GM18526 (cell line): ENCODE results near the gene B4GALT6.

Experiments
- POLR2A ChIP-seq: IDR thresholded peaks from 3 replicates; pipeline ENCODE4 v1.6.1; 2011; ENCODE audit not compliant: insufficient read length; ENCODE audit errors: extremely low read depth

B4GALT6 gene

GRCh38 chr18:31656754-31657153, 27.6 kb downstream of the B4GALT6 start:
- no peak for TF ChIP-seq POLR2A

- TF ChIP-seq POLR2A, result no peak
Measured at GRCh38 chr18:31655354-31655753, 29.0 kb downstream of the B4GALT6 start.

DNA sequence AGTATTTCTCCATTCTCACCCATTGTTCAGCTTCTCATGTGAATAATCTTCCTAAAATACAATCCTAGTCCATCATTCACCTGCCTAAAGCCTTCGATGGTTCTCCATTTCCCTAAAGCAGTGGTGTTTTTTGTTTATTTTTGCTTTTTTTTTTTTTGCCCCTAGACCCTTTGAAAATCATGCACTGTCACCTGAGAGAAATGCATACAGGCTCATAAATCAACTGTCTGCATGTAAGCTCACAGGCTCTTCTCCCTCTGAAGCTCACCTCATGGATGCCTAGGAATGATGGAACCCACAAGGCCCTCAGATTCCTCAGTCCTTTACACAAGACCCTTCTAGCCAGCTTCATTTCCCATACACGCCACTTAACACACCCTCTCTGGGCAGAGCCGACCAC, 31.5 kb downstream of the B4GALT6 start:
- no peak for TF ChIP-seq POLR2A

GRCh38 chr18:31652357-31652756, 32.0 kb downstream of the B4GALT6 start:
- TF ChIP-seq POLR2A, result no peak

DNA sequence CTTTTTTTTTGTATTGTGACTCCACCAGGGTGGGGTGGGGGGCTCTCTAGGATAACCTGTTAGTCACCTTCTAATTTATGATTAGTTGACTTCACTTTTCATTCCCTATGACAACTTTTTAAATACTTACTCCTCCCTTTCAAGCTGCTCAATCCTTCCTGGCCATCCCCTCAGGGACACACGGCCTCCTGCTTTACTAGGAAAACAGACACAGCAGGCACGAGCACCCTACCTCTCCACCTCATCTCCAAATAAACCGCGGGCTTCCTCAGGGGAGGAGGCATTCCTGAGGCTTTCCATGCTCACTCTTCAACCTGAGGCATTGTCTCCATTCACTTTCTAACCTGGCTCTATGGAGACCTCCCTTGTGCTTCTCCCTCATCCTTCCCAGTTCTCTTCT, 33.0 kb downstream of the B4GALT6 start:
- TF ChIP-seq POLR2A, result no peak

DNA sequence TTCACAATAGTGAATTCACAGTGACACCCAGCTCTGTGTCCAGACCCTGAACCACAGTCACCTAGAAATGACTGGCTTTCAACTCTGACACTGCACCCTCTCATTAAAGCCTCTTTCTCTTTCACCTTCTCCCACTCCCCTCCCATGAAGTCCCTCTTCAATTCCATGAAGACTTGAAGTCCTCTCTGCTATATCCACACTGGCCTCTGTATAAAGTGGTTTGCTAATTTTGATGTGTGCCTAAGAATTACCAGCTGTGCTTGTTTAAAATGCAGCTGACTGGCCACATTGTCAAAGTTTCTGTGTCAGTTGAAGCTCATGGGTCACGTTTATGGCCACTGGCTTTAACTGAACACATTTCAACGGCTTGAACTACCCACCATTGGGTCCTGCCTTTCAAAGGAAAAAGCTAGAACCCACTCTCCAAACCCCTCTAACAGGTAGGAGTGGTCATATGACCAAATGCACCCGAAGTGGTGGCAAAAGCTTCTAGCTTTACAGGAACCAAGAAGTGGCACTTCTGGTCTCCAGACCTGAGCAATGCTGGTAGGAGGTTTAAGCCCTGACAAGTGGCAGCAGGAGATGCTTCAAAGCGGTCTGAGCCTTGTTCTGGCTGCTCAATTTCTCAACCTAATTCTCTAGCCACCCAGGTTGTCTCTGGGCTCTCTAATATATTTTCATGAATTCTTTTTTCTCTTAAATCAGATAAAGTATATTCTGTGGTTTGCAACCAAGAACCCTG, 34.2 kb downstream of the B4GALT6 start:
- no peak for TF ChIP-seq POLR2A

GRCh38 chr18:31649449-31649848, 34.9 kb downstream of the B4GALT6 start:
- no peak for TF ChIP-seq POLR2A

DNA sequence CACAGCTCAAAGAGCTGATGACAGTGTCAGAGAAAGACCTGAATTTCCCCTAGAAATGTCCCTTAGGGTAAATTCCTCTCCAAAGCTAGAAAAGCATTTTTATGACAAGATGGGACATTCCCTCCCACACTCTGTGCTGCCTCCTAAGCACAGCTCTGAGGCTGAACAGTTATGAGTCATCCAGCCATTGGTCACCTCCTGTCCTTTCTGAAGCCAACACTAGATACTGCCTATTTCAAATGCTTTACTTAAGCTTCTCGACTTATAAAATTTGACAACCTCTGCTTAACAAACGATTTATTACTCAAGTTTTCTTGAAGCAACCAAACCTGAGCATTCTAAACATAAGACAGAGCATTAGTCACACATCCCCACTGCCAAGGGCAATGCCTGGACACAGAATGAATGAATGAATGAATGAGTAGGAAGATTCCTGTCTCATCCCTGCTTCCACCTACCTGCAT, 35.4 kb downstream of the B4GALT6 start:
- no peak for TF ChIP-seq POLR2A

- TF ChIP-seq POLR2A, result no peak
Measured at GRCh38 chr18:31648458-31648857, 35.9 kb downstream of the B4GALT6 start.

GRCh38 chr18:31647127-31647753, 37.1 kb downstream of the B4GALT6 start:
- no peak for TF ChIP-seq POLR2A

DNA sequence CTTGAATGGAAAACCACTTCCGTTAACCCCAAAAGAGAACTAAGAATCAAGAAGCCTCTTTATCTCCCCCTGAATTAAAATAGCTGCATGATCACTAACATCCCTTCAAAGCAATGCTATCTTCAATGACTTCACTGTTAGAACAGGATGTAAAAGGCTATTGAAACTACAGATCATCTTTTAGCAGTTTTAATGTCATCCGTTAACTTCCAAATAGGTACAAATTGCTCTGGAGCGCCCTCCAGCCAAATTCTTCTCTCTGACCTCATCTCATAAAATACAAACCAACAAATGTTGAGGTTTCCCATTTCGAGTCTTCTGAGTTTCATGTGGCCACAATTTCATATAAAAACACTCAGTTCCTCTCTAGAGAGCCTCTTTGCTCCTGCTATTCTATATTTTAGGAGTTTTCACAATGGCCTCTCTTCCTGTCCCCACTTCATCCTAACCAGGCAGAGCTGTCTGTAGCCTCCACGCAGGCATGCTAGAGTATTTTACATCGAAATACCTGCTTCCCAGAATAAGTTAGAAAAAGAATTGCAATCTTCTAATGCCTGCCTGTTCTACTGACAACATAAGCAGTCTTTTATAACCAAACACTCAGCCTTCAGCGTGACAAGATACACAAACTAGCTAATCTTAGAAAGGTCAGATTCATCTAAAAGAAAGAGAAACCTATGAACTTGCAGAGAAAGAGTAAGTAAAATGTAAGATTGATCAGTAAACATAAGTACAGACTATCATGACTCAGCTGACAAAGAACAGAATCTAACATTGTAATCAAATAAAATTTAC, 37.9 kb downstream of the B4GALT6 start:
- TF ChIP-seq POLR2A, result no peak

DNA sequence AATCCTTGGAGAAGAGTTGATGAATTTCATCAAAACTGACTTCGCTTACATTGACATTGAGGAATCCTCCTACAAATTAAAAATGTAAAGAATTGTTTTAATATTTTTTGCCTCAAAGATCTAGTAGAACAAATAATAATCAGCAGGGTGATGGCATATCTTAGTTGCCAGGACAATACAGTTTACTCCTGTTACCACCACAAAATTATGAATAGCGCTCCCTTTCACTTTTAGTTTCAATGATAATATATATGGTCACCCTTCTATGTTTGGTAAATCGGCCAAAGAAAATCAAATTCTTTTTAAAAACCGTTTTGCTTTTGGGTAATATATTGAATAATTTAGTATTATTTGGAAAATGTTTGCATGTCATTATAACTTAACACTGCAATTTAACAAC, 39.0 kb downstream of the B4GALT6 start:
- TF ChIP-seq POLR2A, result no peak

GRCh38 chr18:31643003-31643402, 41.4 kb downstream of the B4GALT6 start:
- no peak for TF ChIP-seq POLR2A

DNA sequence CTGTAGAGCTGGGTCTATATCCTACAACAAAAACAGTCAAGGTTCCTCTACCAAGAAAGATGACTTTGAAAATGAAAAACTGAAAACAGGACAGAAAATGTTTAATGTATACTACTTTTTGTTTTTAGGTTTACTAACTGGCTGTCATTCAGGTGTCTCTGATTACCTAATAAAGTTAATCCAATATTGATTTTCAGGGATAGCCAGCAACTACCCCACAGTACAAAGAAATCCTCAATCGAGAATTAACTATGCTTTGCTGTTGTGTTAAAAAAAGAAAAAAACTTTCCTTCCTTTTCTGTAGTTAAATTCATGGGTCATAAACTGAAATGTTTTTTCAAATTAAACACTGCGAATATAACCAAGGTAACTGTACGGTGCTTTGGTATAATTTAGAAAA, 46.9 kb downstream of the B4GALT6 start:
- no peak for TF ChIP-seq POLR2A

- TF ChIP-seq POLR2A, result no peak
Measured at GRCh38 chr18:31636387-31636786, 48.0 kb downstream of the B4GALT6 start.

GRCh38 chr18:31634331-31634713, 50.1 kb downstream of the B4GALT6 start:
- no peak for TF ChIP-seq POLR2A
